Right hindlimb (tissue), 1 donor: ENCODE measurements around the gene NES.

ENCODE experiments used
- DNase-seq: peaks from one replicate; pipeline ENCODE4 v3.0.0-alpha.2; 2018

NES gene

DNA sequence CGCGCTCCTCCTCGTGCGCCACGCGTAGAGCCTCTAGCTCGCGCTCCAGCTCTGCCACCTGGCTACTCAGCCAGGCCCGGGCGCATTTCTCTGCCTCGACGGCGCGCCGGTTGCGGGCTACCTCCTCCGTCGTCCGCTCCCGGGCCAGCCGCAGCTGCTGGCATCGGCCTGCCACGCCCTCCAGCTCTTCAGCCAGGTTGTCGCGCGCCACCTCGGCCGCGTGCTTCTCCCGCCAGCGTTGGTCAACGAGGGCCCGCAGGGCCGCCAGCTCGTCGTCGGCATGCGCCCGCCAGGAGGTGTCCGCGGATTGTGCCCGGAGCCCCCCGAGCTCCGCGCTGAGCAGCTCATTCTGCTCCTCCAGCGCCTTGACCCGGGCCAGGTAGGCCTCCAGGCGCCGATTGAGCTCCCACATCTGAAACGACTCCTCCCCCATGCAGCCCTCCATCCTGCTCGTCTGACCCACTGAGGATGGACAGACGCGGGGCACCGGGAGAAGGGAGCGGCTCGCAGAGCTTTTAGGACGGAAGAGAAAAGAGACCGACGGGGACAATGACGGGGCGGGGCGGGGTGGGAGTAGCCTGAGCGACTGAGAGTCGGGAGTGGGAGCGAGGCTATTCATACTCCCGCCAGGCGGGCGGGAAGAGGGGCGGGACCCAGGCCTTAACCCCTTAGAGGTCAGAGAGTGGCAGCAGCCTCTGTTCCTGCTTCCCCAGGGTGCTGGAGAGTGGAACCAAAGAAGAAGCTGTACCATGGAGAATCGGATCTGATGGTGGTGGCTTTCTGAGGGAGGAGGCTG, at the start of gene NES:
Gene NES (minus strand): TSS at position 588 of the 796 bp plus-strand sequence. CDS start 143 bp downstream, at position 445.
- DNase-seq: peak; percentile 93

DNA sequence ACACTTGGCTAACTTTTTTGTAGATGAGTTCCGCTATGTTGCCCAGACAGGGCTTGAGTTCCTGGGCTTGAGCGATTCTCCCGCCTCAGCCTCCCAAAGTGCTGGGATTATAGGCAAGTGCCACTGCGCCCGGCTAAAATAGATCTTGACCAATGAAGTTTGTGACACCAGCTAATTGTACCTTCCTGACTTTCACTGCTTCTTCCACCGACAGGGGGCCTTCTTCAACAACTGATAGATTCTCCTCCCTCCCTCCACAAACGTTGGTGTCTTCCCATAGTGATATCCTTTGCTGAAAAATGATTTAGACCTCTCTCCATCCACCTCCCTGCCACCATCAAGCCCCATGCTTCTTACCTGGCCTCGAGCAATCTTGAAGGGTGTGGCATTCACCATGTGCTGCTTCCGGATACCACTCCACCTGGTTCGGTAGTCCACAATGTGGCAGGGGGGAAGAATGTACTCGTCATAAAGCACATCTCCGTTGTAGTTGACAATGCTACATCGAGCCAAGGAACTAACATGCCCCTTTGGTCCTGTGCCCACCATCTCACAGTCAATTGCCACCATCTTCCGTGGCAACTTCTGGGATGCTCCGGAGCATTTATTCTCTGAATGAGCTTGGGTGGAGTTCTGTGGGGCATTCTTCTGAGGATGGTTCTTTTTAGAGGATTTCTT, 49.5 kb upstream of the NES start:
- DNase-seq: peak; percentile 57

- DNase-seq: peak; percentile 92
Measured at GRCh38 chr1:156725683-156726280, 48.6 kb upstream of the NES start.

DNA sequence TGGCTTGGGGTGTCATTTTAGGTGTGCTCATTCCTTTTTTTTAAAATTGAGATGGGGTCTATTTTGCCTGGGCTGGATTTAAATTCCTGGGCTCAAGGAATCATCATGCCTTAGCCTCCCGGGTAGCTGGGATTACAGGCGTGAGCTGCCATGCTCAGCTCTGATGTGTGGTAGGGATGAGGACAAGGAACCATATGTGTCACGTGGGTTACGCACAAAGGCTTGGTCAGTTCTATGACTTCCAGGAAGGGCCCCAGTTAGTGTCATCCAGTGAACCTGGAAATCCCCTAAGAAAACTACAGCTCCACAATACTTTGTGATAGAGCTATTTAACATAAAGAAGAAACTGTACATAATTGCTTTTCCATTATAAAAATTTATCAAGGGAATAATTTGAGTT, 44.3 kb upstream of the NES start:
- DNase-seq: no peak

GRCh38 chr1:156721131-156721530, 43.9 kb upstream of the NES start:
- no peak for DNase-seq

- no peak for DNase-seq
Measured at GRCh38 chr1:156717351-156717750, 40.1 kb upstream of the NES start.

- DNase-seq: peak; percentile 19
Measured at GRCh38 chr1:156714830-156715229, 37.6 kb upstream of the NES start.

DNA sequence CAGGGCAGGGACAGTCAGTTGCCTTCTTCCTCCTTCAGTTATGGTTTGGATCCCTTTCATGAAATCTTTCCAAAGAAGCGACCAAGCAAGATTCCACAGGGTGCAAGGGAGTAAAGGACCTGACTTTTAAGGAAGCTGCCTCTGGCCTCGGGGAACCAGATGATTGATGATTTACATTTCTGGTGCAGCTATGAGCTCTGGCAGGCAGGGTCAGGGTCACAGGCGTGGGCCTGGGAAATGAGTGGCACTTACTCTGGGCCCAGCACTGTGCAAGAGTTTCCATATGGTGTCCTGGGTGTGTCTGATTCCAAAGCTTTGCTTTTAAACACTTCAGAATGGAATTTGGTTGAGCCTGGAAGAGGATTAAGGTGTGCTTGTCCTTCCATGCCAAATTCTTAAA, 35.4 kb upstream of the NES start:
- no peak for DNase-seq

- peak; percentile 79 for DNase-seq
Measured at GRCh38 chr1:156711011-156711817, 34.0 kb upstream of the NES start.

DNA sequence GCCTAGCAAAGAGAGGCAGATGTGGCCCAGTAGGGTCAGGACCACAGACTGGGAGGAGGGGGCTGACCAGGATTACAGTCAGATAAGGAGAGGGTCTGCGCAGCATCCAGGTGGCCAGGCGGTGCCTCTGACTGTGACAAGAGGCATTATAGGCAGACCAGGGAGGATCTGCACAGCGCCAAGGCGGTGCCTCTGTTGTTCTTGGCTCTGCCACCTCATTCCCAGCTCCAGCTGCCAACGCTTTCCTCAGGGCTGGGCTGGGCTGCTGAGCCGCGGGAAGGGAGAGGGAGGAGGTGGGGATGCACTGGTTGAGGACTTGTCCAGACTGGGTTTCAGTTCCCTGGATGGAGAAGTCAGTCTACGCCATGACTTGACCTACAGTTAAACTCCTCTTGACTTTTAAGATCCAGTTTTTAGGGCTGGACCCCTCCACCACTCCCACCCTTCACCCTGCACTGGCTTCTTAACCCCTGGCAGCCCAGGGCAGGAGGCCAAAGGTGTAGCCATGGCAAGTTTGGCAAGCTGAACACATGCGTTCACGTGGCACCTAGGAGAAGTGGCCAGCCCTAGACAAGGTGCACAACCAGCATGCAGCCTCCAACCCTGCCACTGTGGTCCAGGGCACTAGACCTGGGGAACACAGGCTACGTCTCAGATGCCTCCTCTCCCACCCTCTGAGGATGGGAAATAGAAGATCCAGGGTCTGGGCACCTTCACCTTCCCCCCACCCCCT, 32.7 kb upstream of the NES start:
- peak; percentile 85 for DNase-seq

DNA sequence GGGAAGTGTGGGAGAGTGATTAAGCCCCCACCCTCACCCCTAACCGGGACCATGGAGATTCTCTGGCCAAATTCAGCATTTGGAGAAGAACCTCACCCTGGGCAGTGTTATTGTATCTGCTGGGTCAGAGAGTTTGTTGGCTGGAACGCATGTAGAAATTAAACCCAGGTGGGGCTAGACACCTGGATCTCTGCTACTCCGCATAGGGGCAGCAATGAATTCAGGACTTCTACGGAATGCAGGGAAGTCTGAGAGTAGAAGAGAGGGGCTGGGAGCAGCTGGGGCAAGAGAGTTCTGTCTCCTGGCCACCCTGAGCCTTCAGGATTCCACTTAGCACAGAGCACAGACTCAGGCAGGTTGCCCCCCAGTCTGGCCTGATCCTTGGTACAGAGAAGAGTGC, 31.8 kb upstream of the NES start:
- no peak for DNase-seq

DNA sequence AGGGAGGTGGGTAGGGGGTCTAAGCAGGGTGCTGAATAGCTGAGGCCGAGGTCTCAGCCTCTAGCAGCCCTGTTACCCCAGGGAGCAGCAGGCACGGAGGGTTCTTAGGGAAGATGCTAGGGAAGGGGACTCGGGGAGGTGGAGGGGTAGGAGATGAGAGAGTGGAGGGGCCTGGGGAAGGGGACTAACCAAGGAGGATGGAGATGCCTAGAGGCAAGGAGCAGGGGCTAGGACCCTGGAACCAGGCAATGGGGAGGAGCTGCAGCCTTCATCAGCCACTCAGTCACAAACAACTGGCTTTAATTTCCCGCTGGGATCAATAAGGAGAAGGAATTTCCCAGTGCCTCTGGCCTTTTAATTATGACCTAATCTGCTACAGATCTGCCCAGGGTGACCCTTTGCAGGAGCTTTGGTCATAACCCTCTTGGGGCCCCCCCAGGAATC, 31.0 kb upstream of the NES start:
- no peak for DNase-seq

GRCh38 chr1:156707417-156708217, 30.4 kb upstream of the NES start:
- DNase-seq: peak; percentile 87

GRCh38 chr1:156706657-156707416, 29.6 kb upstream of the NES start:
- peak; percentile 93 for DNase-seq

GRCh38 chr1:156705918-156706656, 28.9 kb upstream of the NES start:
- DNase-seq: peak; percentile 90

- DNase-seq: peak; percentile 88
Measured at GRCh38 chr1:156705321-156705917, 28.2 kb upstream of the NES start, which contains the start of gene CRABP2. TSS of gene CRABP2 (minus strand) at chr1:156705583. CDS start at chr1:156705446, 137 bp downstream.

- peak; percentile 61 for DNase-seq
Measured at GRCh38 chr1:156704930-156705320, 27.7 kb upstream of the NES start.

- no peak for DNase-seq
Measured at GRCh38 chr1:156704166-156704711, 27.0 kb upstream of the NES start.

- DNase-seq: no peak
Measured at GRCh38 chr1:156703741-156704140, 26.5 kb upstream of the NES start.
